NCI-H146 treated with DMSO at 0.1 percent for 48 hours (cell line): Measurements from ENCODE around the gene LRRC75A.
A peak's percentile ranks its signal among the peaks of the same experiment; 100 is the strongest.
"Not testable (repeated sequence)": the region's sequence is repeated elsewhere in the genome, so short reads cannot be mapped to it uniquely, and the experiment has no call there.

Source experiments
- DNase-seq: peaks from one replicate; lab custom pipeline; 2025; ENCODE audit not compliant: unreplicated experiment; lab: John Stamatoyannopoulos, UW

Gene LRRC75A

DNA sequence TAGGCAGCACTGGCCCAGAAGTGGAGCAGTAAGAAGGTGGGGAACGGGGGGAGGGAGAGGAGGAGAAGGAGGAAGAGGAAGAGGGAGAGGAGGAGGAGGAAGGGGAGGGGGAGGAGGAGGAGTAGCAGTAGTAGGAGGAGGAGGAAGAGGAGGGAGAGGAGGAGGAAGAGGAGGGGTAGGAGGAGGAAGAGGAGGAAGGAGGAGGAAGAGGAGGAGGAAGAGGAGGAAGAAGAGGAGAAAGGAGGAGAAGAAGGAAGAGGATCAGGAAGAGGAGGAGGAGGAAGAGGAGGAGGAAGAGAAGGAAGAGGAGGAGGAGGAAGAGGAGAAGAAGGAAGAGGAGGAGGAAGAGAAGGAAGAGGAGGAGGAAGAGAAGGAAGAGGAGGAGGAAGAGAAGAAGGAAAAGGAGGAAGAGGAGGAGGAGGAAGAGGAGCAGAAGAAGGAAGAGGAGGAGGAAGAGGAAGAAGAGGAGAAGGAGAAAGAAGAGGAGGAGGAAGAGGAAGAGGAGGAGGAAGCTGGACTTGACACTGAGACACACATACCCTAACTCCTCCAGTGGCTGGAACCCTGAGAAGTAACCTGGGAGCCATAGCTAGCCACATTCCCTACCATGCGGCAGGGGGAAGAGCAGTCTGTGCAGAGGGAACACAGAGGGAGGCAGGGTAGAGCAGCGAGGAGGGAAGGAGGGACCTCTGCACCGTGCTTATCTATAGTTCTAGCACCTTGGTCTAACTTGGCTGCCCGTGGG is 35.8 kb downstream of the LRRC75A start:
- DNase-seq: no peak

DNA sequence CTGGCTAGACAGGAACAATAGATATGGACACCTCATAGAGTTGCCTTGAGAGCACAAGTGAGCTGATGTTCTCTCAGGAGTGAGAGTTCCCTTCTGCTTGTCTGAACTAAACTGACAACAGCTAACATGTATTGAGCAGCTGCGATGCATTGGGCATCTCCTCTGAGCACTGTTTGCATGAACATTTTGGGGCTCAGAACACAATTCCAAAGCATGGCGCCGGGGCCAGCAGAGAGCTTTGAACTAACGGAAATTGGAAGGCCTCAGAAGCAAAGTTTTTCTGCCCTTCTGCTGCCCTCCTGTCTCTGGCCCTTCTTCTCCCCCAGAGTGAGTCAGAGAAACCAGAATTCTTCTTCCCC is 38.5 kb downstream of the LRRC75A start:
- no peak for DNase-seq

GRCh38 chr17:16452268-16452667 is 39.7 kb downstream of the LRRC75A start:
- not testable (repeated sequence) for DNase-seq

DNA sequence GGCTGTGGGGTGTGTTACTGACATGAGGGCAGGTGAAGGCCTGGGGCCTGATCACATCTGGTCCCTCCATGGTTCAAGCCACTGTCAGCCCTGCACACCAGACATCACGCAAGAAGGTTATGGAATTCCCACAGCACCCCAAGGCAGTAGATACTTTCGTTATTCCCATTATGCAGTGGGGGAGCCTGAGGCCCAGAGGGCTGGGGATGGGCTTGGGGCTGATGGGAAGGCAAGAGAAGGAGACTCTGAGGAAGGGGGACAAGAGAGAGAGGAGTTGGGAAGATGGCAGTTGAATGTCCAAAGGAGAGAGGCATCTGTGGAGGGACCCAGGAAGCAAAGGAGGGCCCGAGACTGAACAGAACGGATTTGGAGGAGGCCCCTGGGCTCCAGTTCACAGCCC is 42.0 kb downstream of the LRRC75A start:
- no peak for DNase-seq

DNA sequence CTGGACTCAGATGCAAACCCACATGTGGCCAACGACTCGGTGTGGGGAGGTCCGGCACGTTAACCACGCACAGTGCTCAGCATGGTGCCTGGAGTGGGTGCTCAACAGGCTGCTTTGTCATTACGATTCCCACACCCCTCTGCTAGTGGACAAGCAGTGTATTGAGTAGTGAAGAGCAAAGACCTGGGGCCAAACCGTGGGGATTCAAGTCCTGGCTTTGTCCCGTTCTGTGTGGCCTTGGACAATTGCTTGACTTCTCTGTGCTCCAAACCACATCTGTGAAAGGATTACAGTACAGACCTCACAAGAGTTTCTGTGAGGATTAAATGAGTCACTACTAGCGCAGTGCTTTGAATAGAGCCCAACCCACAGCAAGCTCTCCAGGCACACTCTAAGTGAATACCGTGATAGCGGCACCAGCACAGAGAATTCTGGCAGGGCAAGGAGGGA is 42.8 kb downstream of the LRRC75A start:
- no peak for DNase-seq

DNA sequence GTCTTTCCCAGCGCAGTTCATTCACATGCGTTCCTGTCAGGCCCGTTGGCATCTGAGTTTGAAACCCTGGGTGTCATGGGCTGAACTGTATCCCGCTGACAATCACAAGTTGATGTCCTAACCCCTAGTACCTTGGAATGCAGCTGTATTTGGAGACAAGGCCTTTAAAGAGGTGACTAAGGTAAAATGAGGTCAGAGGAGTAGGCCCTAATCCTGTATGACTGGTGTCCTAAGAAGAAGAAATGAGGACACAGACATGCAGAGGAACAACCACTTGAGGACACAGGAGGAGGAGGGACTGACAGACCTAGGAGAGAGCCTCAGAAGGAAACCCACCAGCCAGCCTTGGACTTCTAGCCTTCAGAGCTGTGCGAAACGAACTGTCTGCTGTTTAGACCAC is 43.5 kb downstream of the LRRC75A start:
- DNase-seq: no peak

DNA sequence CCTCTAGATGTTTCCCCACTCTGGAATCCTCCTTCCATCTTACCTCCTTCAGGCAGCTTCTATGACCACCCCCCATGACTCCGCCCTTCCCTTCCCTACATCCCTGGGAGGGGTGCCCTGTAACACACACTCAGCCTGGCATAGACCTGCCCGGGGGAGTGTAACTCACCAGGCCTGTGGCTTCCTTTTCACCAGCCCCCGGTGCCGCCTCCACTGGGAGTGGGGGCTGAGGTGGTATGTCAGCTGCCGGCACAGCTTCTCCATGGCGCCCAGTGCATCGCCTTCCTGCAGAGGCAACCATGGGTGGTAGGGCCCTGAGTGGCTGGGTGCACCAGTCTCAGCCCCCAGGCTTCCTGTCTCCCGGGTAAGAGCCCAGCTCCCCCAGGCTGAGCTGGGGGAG is 44.3 kb downstream of the LRRC75A start:
- DNase-seq: no peak

GRCh38 chr17:16446338-16446983 is 45.5 kb downstream of the LRRC75A start:
- no peak for DNase-seq

- no peak for DNase-seq
Measured at GRCh38 chr17:16444258-16444886, 47.6 kb downstream of the LRRC75A start.

DNA sequence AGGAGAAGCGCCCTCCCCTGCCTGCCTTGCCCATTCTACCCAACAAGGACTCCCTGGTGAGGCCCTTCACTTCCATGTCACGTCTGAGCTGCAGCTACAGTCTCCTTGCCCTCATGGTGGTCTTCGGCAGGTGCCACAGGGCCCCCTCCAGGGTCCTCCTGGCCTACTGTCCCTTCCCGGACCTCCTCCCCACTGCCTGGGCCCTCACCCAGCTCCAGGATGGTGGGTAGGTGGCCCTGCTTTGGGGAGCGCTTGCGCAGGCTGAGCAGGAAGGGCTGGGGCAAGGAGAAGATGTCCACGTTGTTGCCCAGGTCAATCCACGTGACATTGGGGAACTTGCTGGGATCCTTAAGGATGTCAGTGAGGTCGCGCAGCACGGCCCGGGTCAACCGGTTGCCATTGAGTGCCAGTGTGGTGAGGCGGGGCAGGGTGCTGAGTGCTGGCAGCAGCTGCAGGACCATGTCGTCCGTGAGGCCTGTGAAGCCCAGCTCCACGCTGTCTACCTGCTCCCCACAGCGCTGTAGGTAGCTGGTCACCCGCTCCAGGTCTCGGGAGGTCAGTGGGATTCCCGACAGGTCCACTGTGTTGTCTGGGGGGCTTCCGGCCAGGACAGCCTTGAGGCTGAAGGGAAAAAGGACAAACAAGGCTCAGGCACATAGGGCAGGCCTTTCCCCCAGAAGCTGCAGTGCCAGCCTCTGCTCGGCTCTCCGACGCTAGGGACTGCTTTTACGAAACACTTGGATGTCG is 48.3 kb downstream of the LRRC75A start:
- DNase-seq: no peak

DNA sequence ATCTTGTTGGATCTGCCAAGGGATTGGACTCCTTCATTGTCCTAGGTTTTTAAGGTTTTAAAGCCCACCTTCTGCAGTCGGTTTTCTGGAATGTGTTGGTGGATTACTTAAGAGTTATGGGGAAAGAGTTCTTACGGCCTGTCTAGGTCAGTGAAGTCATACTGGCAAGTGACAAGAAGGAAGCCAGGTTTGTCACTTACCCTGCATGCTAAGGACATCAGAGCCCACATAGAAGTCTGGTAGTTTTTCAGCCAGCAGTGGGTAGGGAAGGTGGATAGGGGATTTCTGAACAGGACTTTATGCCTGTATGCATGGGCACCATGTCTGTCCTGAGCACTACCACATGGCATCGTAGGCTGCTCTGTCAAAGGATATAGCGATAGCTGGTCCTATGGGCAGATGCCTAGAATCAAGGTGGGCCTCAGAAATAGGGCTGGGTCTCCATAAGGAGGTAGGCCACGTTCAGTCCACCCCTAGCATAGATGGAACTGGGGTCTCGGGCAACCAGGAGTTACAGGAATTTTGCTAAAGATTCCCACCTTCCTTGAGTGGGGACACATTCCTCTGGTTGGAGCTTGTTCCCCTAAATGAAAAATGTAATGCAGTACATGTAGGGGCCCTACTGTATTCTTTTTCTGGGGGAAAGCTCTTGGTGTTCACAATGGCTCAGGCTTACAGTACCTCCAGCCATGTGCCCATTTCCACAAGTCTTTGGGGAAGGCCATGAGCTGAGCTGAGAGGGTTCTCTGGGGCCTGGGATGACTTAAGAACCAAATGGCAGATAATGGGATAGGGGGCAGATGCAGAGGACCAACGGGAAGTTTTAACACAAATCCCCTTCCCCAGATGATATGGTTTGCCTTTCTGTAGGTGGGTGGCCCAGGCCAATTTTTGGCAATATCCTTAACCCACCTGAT is 49.1 kb downstream of the LRRC75A start:
- DNase-seq: no peak

- DNase-seq: no peak
Measured at GRCh38 chr17:16442141-16442540, 49.9 kb downstream of the LRRC75A start.

GRCh38 chr17:16440901-16441629 is 50.9 kb downstream of the LRRC75A start:
- DNase-seq: no peak

- DNase-seq: not testable (repeated sequence)
Measured at GRCh38 chr17:16440354-16440753, 51.6 kb downstream of the LRRC75A start.

GRCh38 chr17:16439811-16440351 is 52.1 kb downstream of the LRRC75A start:
- no peak for DNase-seq

DNA sequence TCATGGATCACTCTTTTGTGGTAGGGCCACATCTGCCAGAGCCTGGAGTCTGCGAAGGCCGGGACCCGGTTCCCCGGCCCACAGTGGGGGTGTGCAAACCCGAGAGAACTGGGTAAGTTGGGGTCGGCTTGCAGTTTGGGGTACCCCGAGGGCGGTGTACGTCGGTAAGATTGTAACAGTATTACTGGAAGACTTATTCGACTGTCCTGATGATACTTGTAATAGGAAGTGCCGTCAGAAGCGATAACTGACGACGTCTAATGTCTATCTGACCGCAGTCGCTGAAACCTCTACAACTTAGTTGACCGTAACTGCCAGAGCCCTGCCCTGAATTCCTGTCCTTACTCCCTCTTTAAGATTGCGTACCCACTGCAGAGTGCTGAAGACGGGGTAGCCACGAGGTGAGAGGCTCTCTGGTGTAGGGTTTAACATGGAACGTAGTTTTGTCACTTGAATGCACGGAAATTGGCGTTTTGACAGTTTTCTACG is 52.6 kb downstream of the LRRC75A start:
- no peak for DNase-seq

GRCh38 chr17:16438557-16439302 is 53.3 kb downstream of the LRRC75A start:
- peak; percentile 98 for DNase-seq

- DNase-seq: no peak
Measured at GRCh38 chr17:16438173-16438556, 53.8 kb downstream of the LRRC75A start.

DNA sequence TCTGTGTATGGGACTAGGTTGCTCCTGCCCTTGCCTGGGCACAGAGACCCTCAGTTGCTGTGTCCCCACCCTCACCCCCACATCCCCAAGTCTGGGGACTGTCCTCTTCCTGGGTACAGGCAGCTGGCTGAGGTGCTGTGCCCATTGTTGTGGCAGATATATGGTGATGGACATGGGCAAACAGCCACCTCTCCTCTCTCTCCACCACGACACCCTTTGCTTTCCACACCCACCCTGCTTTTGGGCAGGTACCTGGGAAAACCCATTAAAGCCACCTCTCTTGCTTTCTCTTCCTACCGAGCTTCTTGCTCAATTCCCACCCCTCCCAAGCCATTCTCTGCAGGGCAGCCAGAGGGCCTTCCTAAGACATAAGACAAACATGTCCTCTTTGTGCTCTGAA is 54.9 kb downstream of the LRRC75A start:
- no peak for DNase-seq
